ENCODE results near the gene CDH24. TPM values are rescaled to one million over a fixed set of nuclear protein-coding genes. Genes with fewer than 3 reads are reported as not detected.

CDH24 gene
- total and polyA plus RNA-seq, 2 of the 8 experiments (the other 6 are each of a cell fraction or from before 2014, with no cell fraction given) = 18.1 to 27.6 TPM

- no peak for TF ChIP-seq CTCF (IDR thresholded peaks at IDR 0.05; ENCODE audit: control extremely low read depth in 1 of 3, insufficient read depth in 1 of 3, low read depth in 1 of 3, low read length in 3 of 3)
- TF ChIP-seq EP300 (IDR thresholded peaks at IDR 0.05; ENCODE audit: borderline replicate concordance in 1 of 2, low read depth in 2 of 2, low read length in 2 of 2) = no peak
- no peak for TF ChIP-seq SUZ12 (IDR thresholded peaks at IDR 0.05; ENCODE audit: low read length)
- TF ChIP-seq KDM4A (IDR thresholded peaks at IDR 0.05; ENCODE audit: low read depth, low read length, severe bottlenecking) = no peak
- no peak for TF ChIP-seq ATF3 (IDR thresholded peaks at IDR 0.05; ENCODE audit: insufficient read depth, low read depth, low read length)
These were observed 24.0 kb downstream of the CDH24 start (continued) for GRCh38 chr14:23033251-23033727.

Data from H1 (cell line).